Cardiac muscle cell (in vitro differentiated cells and primary cell): Measurements from ENCODE around the gene PTGFRN. TPM values are rescaled to one million over a fixed set of nuclear protein-coding genes. Genes with fewer than 3 reads are reported as not detected.

Source experiments
- DNase-seq, 2 donors: peaks; one replicate each; pipeline versions ENCODE4 v3.0.0 to v3.0.0-alpha.2; 2010 to 2017; ENCODE audit warnings: low read depth in 1 of 2, low spot score in 1 of 2
- H3K27ac ChIP-seq: fragments of 200-600 bp; sonication (generic); 2 replicates; pipeline ENCODE4 v1.5.1; 2016
- H3K27me3 ChIP-seq: fragments of 200-600 bp; sonication (generic); 2 replicates; pipeline ENCODE4 v1.6.0; 2016; ENCODE audit warnings: control low read depth
- H3K36me3 ChIP-seq: fragments of 200-600 bp; sonication (generic); 2 replicates; pipeline ENCODE4 v1.5.1; 2016; ENCODE audit warnings: control low read depth
- H3K4me1 ChIP-seq: fragments of 200-600 bp; sonication (generic); 2 replicates; pipeline ENCODE4 v1.8.1; 2017; ENCODE audit warnings: low read depth, mild to moderate bottlenecking, mixed run types
- H3K4me3 ChIP-seq: fragments of 200-600 bp; sonication (generic); 2 replicates; pipeline ENCODE4 v1.5.1; 2016; ENCODE audit warnings: mild to moderate bottlenecking
- H3K9me3 ChIP-seq: fragments of 200-600 bp; sonication (generic); 2 replicates; pipeline ENCODE4 v1.5.1; 2017; ENCODE audit warnings: low read depth, mild to moderate bottlenecking, control low read depth
- polyA plus RNA-seq: library from polyadenylated mRNA; unstranded; fragments of >200 nt; fragmentation: Nextera tagmentation; extraction: Ambion mirVana; gene quantifications from 2 replicates; pipeline ENCODE4 v1.2.1, GENCODE V29; 2016
- total RNA-seq: library from RNA; depleted of rRNA; stranded (reverse); fragments of >200 nt; gene quantifications from 2 replicates; pipeline ENCODE4 v1.2.3, GENCODE V29; 2016
- TF ChIP-seq, protein P1 (sequence below): IDR thresholded peaks from 2 replicates; pipeline ENCODE4 v1.5.1; 2012; ENCODE audit warnings: low read depth, mild to moderate bottlenecking, low read length

The PTGFRN gene
- total and polyA plus RNA-seq, 2 experiments from 2014 or later = 47.5 to 72.4 TPM

DNA sequence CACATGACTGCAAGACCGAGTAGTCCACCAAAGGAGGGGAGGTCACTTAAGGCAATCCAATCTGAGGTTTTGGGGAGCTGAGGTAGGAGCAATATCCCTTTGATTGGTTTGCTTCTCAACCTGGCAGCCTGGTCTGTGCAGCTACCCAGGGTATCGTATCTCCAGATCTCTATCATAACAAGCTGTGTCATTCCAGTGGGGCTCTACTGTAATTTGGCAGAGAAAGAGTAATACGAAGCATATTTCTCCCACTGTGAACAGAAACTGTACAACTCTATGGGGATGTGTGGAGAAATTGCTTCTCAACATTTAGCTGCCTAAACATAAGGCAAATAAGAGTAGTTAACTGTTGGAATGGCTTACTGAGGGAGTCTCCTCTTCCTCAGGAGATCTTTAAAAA is 112.4 kb downstream of the PTGFRN start:
- no peaks in the 10 kb centered on the region for H3K36me3 ChIP-seq
- no peaks in the 10 kb centered on the region for H3K4me1 ChIP-seq
- H3K27me3 ChIP-seq = no peaks in the 10 kb centered on the region
- no peaks in the 10 kb centered on the region for H3K9me3 ChIP-seq
- H3K27ac ChIP-seq = no peak overlapping the region
- H3K4me3 ChIP-seq = no peak overlapping the region
- TF ChIP-seq, protein P1, sequence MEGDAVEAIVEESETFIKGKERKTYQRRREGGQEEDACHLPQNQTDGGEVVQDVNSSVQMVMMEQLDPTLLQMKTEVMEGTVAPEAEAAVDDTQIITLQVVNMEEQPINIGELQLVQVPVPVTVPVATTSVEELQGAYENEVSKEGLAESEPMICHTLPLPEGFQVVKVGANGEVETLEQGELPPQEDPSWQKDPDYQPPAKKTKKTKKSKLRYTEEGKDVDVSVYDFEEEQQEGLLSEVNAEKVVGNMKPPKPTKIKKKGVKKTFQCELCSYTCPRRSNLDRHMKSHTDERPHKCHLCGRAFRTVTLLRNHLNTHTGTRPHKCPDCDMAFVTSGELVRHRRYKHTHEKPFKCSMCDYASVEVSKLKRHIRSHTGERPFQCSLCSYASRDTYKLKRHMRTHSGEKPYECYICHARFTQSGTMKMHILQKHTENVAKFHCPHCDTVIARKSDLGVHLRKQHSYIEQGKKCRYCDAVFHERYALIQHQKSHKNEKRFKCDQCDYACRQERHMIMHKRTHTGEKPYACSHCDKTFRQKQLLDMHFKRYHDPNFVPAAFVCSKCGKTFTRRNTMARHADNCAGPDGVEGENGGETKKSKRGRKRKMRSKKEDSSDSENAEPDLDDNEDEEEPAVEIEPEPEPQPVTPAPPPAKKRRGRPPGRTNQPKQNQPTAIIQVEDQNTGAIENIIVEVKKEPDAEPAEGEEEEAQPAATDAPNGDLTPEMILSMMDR = no peak
- no peak for DNase-seq

DNA sequence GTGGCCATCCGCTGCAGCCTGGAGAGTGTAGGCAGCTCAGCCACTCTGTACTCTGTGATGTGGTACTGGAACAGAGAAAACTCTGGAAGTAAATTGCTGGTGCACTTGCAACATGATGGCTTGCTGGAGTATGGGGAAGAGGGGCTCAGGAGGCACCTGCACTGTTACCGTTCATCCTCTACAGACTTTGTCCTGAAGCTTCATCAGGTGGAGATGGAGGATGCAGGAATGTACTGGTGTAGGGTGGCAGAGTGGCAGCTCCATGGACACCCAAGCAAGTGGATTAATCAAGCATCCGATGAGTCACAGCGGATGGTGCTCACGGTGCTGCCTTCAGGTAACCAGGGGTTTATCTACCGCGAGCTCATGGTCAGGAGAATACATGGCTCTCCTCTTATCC is 115.9 kb downstream of the PTGFRN start:
- Histone ChIP-seq H3K27me3 (no peaks in the 10 kb centered on the region), H3K9me3 (no peaks in the 10 kb centered on the region), H3K27ac (no peak overlapping the region), H3K4me3 (no peak overlapping the region), H3K36me3 (no peaks in the 10 kb centered on the region), H3K4me1 (no peaks in the 10 kb centered on the region)
- DNase-seq = no peak
- TF ChIP-seq, protein P1 = no peak

DNA sequence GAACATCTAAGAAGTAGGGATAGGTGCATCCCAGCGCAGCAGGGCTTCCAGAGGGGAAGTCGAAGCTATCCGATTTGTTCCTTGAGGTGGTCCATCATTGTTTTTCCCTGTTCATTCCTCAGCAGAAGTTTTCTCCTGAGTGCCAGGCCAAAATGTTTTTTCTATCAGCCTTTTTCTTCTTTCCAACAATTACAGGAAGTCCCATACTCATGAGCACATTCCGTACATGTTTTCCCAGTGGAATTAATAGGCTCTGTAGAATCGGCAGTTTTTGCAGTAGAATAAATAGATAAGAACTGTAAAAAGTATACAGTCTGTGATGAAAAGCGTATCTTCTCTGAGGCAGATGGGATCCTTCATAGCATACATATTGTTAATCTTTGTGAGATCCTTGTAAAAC is 116.6 kb downstream of the PTGFRN start:
- H3K4me3 ChIP-seq = no peak overlapping the region
- peak in 1 of 2 donors; percentile 79 for DNase-seq
- TF ChIP-seq, protein P1 = no peak
- no peaks in the 10 kb centered on the region for H3K4me1 ChIP-seq
- no peak overlapping the region for H3K27ac ChIP-seq
- no peaks in the 10 kb centered on the region for H3K36me3 ChIP-seq
- H3K9me3 ChIP-seq = no peaks in the 10 kb centered on the region
- no peaks in the 10 kb centered on the region for H3K27me3 ChIP-seq

DNA sequence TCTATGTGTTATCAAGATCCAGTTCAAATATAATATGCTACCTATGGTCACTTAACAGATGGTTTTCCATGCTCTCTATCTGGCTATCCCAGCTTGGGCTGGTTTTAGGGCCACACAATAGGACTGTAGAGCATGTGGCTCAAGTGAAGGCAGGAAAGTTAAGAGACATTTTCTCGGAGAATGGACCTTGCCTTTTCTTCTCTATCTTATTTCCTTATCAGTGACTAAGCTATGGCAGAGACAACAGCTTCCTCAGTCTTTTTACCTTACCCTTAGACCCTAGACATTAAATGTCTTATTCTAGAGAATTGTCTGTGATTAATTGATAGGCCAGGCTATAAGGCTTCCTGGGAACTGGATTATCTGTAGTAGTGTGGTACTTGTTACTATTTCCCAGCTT is 120.0 kb downstream of the PTGFRN start:
- TF ChIP-seq, protein P1 = no peak
- no peak for DNase-seq
- no peak overlapping the region for H3K4me3 ChIP-seq
- H3K27ac ChIP-seq = no peak overlapping the region
- H3K36me3 ChIP-seq = no peaks in the 10 kb centered on the region
- H3K4me1 ChIP-seq = no peaks in the 10 kb centered on the region
- no peaks in the 10 kb centered on the region for H3K27me3 ChIP-seq
- no peaks in the 10 kb centered on the region for H3K9me3 ChIP-seq

DNA sequence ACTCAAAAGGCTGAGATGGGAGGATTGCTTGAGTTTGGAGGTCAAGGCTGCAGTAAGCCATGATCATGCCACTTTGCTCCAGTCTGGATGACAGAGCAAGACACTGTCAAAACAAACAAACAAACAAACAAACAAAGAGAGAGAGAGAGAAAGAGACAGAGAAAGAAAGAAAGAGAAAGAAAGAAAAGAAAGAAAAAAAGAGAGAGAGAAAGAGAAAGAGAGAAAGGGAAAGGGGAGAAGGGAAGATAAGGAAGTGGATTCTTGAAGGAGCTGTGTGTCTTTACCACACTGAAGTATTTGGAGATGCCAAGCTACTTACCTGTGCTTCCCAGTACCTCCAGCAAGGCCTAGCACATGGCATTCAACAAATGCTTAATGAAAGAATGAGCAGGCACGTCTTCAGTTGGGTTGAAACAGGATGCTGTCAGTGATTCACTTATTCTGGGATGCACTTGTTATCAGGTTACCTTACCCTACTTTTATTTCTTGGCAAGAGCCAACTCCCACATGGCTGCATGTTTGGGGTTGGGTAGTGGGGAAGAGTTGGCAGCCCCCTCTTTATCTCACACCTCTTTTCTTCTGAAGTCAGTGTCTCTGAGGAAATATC is 120.7 kb downstream of the PTGFRN start:
- no peak overlapping the region for H3K4me3 ChIP-seq
- H3K36me3 ChIP-seq = no peaks in the 10 kb centered on the region
- no peak for DNase-seq
- TF ChIP-seq, protein P1 = no peak
- H3K4me1 ChIP-seq = no peaks in the 10 kb centered on the region
- no peaks in the 10 kb centered on the region for H3K9me3 ChIP-seq
- H3K27ac ChIP-seq = no peak overlapping the region
- no peaks in the 10 kb centered on the region for H3K27me3 ChIP-seq
